ENCODE measurements around the gene ZNF837. TPM values are rescaled to one million over a fixed set of nuclear protein-coding genes. Genes with fewer than 3 reads are reported as not detected.

ZNF837 gene
- total RNA-seq, 1 donor from 2014 or later = 2.7 TPM

Other genes with a start within 250 kb of the ZNF837 start
- 2.9 TPM for gene ZNF329, start 230.2 kb downstream of the ZNF837 start, total RNA-seq
- 19.5 TPM for gene ZNF274, start 198.0 kb downstream of the ZNF837 start, total RNA-seq
- 20.0 TPM for gene ZNF544, start 152.1 kb downstream of the ZNF837 start, total RNA-seq
- 2.9 TPM for gene ZNF8, start 102.1 kb downstream of the ZNF837 start, total RNA-seq
- gene ERVK3-1, start 75.7 kb downstream of the ZNF837 start, total RNA-seq = 18.6 TPM
- gene ZSCAN22, start 54.0 kb downstream of the ZNF837 start, total RNA-seq = 2.5 TPM
- gene A1BG, start 27.5 kb downstream of the ZNF837 start, total RNA-seq = 3.5 TPM
- gene ZNF497, start 18.3 kb downstream of the ZNF837 start, total RNA-seq = 1.1 TPM
- 1,223 TPM for gene RPS5, start 6.2 kb upstream of the ZNF837 start, total RNA-seq
- 14.7 TPM for gene RNF225, start 14.6 kb upstream of the ZNF837 start, total RNA-seq
- gene ZNF584, start 27.6 kb upstream of the ZNF837 start, total RNA-seq = 6.5 TPM
- 1.0 TPM for gene ZNF132, start 59.1 kb upstream of the ZNF837 start, total RNA-seq
- gene ZNF324B, start 70.6 kb upstream of the ZNF837 start, total RNA-seq = 6.0 TPM
- gene ZNF324, start 86.0 kb upstream of the ZNF837 start, total RNA-seq = 9.2 TPM
- 4.7 TPM for gene ZNF446, start 95.3 kb upstream of the ZNF837 start, total RNA-seq
- gene SLC27A5, start 131.0 kb upstream of the ZNF837 start, total RNA-seq = 6.4 TPM
- 8.0 TPM for gene ZBTB45, start 138.8 kb upstream of the ZNF837 start, total RNA-seq
- gene TRIM28, start 163.0 kb upstream of the ZNF837 start, total RNA-seq = 204 TPM
- gene CHMP2A, start 174.1 kb upstream of the ZNF837 start, total RNA-seq = 98.8 TPM
- 52.8 TPM for gene UBE2M, start 177.6 kb upstream of the ZNF837 start, total RNA-seq
- 9.4 TPM for gene MZF1, start 192.3 kb upstream of the ZNF837 start, total RNA-seq

Data from esophagus mucosa (tissue), 1 donor.